PC-9 (cell line): Measurements from ENCODE around the gene AHNAK.

Experiments used
- CTCF ChIP-seq: fragments of 200-600 bp; sonication (generic); conservative IDR thresholded peaks from 2 replicates; pipeline ENCODE4 v1.6.1; 2017; ENCODE audit warnings: mixed run types, antibody characterized with exemption, mild to moderate bottlenecking, moderate library complexity
- EZH2 ChIP-seq: fragments of 200-600 bp; sonication (generic); IDR thresholded peaks from 2 replicates; pipeline ENCODE4 v1.8.0; 2017; ENCODE audit warnings: antibody characterized with exemption, low read depth

GRCh38 chr11:62464655-62465054 is 82.0 kb downstream of the AHNAK start:
- TF ChIP-seq CTCF (no peak), EZH2 (no peak)
